Measurements from ENCODE around the gene ADGRD2. TPM values are rescaled to one million over a fixed set of nuclear protein-coding genes. Genes with fewer than 3 reads are reported as not detected.

ADGRD2 gene
- total and polyA plus RNA-seq, 3 donors from 2014 or later = 0.31 to 1.5 (median 0.74) TPM

DNA sequence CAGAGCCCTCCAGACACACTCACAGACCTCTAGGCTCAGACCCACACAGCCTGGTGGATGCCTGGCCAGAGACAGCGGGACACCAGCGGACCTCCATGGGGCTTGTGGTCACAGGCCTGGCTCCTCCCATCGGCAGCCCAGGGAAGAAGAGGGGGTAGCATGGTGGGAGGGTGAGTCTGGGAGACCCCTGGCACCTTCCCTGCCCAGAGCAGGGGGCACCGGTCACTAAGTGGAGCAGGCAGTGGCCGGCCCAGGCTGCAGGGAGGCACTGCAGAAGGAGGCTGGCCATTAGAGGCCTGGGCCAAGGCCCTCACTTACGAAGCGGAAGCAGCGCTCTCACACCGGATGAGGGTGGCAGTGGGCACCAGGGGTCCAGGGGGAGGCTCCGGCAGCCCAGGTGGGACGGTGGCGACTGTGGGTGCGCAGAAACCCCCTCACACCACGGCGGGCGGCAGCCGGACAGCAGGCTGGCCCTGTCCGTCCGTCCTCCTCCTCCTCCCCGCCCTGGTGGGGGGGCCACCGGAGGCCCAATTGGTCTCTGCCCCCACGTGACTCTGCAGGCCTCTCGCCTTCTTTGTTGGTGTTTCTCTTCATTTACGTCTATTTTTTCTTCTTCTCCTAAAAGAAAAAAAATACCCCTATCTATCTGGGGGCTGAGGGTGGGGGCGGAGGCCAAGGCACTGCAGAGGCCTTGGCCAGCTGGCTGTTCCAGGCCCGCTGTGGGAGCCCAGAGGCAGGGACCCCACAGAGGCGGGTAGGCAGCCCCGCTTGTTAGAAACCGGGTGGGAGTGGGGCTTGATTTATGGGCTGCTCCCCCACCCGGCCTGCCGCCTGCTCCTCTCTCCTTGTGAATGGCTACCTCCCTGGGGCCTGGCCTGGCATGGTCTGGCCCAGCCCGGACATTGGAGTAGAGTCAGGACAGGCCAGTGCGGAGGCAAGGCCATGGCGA, 57.0 kb downstream of the ADGRD2 start, which contains the start of gene NR5A1:
TSS of gene NR5A1 (minus strand) at position 469 of the 949 bp plus-strand sequence. CDS start 4,004 bp downstream, outside the sequence.
- H3K4me3 ChIP-seq = peak within 1 kb of the TSS; percentile 61 to 76
- DNase-seq = peak; percentile 84
- no peaks in the 10 kb centered on the region for H3K9me3 ChIP-seq
- intact Hi-C loops (cut with DNase I; ENCODE audit: low total_unique reads) = no loop called here
- H3K27me3 ChIP-seq = no peaks in the 10 kb centered on the region
- peak within 1 kb of the TSS; percentile 53 to 78 for H3K27ac ChIP-seq
- 27 to 52% methylated on average over 31 to 32 of the region's 34 CpGs for WGBS, 2 donors
- H3K36me3 ChIP-seq (ENCODE audit: low read depth, missing control alignments) = no peaks in the 10 kb centered on the region
- H3K4me1 ChIP-seq = peaks cover 36% of the 10 kb centered on the region
- TF ChIP-seq, protein P1, sequence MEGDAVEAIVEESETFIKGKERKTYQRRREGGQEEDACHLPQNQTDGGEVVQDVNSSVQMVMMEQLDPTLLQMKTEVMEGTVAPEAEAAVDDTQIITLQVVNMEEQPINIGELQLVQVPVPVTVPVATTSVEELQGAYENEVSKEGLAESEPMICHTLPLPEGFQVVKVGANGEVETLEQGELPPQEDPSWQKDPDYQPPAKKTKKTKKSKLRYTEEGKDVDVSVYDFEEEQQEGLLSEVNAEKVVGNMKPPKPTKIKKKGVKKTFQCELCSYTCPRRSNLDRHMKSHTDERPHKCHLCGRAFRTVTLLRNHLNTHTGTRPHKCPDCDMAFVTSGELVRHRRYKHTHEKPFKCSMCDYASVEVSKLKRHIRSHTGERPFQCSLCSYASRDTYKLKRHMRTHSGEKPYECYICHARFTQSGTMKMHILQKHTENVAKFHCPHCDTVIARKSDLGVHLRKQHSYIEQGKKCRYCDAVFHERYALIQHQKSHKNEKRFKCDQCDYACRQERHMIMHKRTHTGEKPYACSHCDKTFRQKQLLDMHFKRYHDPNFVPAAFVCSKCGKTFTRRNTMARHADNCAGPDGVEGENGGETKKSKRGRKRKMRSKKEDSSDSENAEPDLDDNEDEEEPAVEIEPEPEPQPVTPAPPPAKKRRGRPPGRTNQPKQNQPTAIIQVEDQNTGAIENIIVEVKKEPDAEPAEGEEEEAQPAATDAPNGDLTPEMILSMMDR (IDR thresholded peaks at IDR 0.05) = no peak
- no peak for TF ChIP-seq POLR2A (IDR thresholded peaks at IDR 0.05)

DNA sequence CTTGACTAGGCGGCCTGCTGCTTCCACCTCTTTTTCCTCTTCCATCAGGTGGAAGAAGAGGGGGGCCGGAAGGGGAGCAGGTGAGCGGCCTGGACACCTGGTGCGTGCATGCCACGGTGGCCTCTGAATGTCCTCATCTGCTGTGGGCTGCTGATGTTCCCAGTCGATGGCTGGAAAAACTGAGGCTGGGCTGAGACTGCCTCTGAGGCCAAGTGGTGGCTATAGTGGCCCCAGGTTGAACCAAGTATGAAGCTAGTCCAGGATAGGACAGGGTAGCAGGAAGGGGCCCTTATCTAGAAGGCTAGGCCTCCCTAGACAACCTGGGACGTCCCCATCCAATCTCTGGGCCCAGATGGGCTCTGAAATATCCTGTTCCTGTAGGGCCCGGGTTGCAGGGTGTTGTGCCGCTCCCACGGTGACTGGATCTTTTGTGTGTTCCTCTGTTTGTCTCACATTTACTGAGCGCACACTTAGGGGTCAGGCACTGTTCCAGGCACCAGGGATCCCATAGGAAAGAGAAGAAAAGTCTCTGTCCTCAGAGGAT, 57.7 kb downstream of the ADGRD2 start:
- peak overlapping the region in 1 of 2 donors; percentile 76 for H3K4me3 ChIP-seq
- peaks cover 42% of the 10 kb centered on the region for H3K4me1 ChIP-seq
- peak overlapping the region; percentile 53 to 78 for H3K27ac ChIP-seq
- TF ChIP-seq POLR2A (IDR thresholded peaks at IDR 0.05) = no peak
- TF ChIP-seq, protein P1 (IDR thresholded peaks at IDR 0.05) = no peak
- no peaks in the 10 kb centered on the region for H3K9me3 ChIP-seq
- intact Hi-C loops (cut with DNase I; ENCODE audit: low total_unique reads) = no loop called here
- H3K27me3 ChIP-seq = no peaks in the 10 kb centered on the region
- WGBS, 2 donors = 75 to 92% methylated on average over 4 to 11 of the region's 11 CpGs
- no peaks in the 10 kb centered on the region for H3K36me3 ChIP-seq (ENCODE audit: low read depth, missing control alignments)
- no peak for DNase-seq

DNA sequence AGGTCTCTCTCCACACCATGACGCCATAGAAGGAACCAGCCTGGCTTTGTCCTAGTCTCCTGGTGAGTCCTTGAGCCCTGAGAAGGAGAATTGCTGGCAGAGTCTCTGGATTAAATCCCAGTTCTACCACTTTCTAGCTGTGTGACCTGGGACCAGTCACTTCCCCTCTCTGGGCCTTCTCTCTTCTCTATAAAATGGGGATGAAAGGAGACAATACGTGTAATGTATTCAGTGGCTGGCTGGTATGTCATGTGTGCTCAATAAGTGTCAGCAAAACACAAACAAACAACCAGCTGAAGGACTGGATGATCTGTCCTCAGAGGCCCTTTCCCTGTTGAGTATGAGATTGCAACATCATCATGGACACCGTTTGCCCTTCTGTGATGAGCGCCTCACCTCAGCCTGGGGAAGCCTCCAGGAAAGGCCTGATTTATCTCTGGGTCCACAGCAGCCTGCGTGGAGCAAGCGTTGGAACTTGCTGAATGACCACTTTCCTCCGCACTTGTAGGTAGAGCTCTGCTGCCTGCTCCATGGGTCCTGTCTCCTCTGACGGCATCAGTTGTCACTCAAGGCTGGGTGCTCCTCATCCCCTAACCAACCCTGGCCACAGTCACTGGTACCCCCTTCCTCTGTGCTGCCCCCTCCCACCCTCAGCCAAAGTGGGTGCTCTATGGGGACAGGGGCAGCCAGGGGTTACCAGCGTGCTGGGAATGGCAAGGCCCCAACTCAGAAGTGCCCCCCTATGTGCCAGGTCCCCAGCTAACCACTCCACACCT, 60.6 kb downstream of the ADGRD2 start:
- Histone ChIP-seq H3K9me3 (no peaks in the 10 kb centered on the region), H3K27me3 (no peaks in the 10 kb centered on the region), H3K36me3 (ENCODE audit: low read depth, missing control alignments) (no peaks in the 10 kb centered on the region), H3K4me3 (no peak overlapping the region), H3K27ac (no peak overlapping the region), H3K4me1 (peaks cover 52% of the 10 kb centered on the region)
- no peak for TF ChIP-seq POLR2A (IDR thresholded peaks at IDR 0.05)
- TF ChIP-seq, protein P1 (IDR thresholded peaks at IDR 0.05) = no peak
- DNase-seq = no peak
- intact Hi-C loops (cut with DNase I; ENCODE audit: low total_unique reads) = no loop called here
- 81 to 87% methylated on average over 8 to 9 of the region's 9 CpGs for WGBS, 2 donors

DNA sequence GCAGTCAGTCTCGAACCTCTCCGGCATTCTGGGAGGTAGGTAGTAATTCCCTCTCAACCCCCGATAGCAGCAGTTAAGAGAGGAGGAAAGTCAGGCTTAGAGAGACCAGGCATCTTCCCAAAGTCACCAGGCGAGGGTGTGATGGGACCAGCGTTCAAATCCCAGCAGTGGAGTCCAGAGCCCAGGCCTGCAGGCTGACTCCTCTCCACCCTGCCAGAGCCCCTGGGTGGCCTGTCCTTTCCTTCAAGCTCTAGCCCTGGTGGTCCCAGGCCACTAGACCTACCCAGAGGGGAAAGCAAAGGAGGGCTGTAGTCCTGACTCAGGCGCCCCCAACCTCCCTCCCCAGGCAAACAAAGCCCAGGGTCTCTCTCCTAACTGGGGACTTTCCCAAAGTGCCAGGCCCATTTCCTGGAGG, 61.2 kb downstream of the ADGRD2 start:
- no peak overlapping the region for H3K27ac ChIP-seq
- intact Hi-C loops (cut with DNase I; ENCODE audit: low total_unique reads) = no loop called here
- DNase-seq = no peak
- peaks cover 50% of the 10 kb centered on the region for H3K4me1 ChIP-seq
- TF ChIP-seq, protein P1 (IDR thresholded peaks at IDR 0.05) = no peak
- no peak for TF ChIP-seq POLR2A (IDR thresholded peaks at IDR 0.05)
- H3K27me3 ChIP-seq = no peaks in the 10 kb centered on the region
- H3K4me3 ChIP-seq = no peak overlapping the region
- H3K36me3 ChIP-seq (ENCODE audit: low read depth, missing control alignments) = no peaks in the 10 kb centered on the region
- no peaks in the 10 kb centered on the region for H3K9me3 ChIP-seq
- 69% methylated on average over 6 of the region's 6 CpGs for WGBS, 2 donors

Measured in testis (tissue), 3 donors.